Endothelial cell of coronary artery (primary cell): ENCODE data around the gene SMCO3. TPM values are rescaled to one million over a fixed set of nuclear protein-coding genes. Genes with fewer than 3 reads are reported as not detected.

Experiments used
- total RNA-seq: library from RNA; depleted of rRNA; stranded (reverse); fragments of >200 nt; gene quantifications from 2 replicates; pipeline ENCODE4 v1.2.3, GENCODE V29; 2014

The SMCO3 gene
- 0.09 and 0.56 TPM in 2 replicates for total RNA-seq

DNA sequence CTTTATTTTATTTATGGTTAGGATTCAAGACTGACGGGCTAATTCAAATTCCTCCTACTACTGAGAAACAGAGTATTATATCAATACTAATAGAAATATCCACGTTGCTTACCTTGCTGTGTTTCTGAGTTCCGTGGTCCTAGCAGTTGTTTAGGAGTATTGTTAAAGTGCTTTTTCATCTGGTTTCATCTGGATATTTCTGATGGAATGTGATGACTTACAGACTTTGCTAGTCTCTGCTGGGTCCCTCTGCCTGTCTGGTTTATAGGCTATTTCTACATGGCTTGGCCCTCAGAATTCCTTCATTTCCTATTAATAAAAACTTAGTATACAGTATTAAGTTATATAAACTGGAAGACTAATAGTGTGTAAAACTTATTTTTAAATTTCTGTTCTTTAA is at the start of gene SMCO3:
Gene SMCO3 (minus strand): TSS at position 169 of the 400 bp plus-strand sequence. CDS start 7,502 bp downstream, outside the sequence.

DNA sequence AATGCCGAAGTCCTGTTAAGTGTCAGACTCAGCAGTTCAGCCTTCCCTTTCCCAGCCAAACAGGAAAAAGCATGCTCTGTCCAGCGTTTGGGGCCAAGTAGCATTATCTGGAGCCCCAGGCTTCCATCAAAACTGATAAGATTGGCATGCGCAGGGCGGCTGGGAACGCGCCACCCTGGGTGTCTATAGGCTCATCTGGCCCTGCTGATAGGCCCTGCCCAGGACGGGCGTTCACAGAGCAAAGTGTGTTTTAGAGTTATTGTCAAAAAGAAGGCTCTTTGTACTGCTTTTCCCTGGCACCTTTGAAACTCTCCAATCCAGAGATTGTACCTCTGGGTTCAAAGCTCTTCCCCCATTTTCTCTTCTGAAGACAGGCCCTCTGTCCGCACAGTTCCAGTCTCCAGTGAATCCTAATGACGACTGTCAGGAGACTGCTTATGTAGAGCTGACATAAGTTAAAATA is 29.5 kb upstream of the SMCO3 start, which contains the start of gene ART4:
Gene ART4 (minus strand): TSS at position 102 of the 463 bp plus-strand sequence. CDS start 413 bp downstream, outside the sequence.

DNA sequence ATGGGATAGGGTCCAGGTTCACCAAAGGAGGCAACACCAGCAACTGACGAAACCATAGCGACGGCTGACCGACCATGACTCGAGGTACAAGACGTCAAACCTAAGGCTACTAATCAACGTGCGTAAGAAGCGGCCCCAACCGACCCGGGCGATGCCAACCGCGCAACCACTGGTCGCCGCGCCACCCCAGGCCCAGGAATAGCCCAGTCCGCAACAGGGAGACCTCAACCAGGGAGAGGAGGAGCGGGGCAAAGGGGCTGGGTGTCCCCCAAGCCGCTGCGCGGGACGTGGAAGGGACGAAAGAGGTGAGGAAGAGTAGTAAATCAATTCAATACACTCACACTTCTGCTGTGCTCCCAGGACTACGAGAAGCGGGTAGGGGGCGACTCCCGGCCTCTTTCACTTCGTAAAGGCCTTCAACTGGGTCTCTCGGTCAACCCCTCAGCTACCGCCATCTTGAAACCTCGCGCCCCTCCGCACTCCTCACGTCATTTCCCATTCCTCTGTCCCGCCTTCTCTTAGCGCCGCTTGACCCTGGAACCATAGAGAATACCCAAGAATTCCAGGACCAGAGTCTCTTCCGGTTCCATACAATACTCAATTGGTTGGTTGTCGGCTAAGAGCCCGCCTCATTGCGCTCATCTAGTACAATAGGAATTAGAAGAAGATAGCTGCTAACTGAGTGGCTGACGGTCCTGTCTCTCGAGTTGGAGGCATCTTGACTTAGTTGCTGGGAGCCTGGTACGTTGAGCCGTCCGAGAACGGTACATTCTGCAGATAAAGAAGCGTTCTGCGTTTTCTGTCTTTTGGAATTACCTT is 10.8 kb downstream of the SMCO3 start, which contains the start of the genes C12orf60 and WBP11:
Gene C12orf60 (plus strand): TSS at position 660 of the 819 bp plus-strand sequence. CDS start 19,266 bp downstream, outside the sequence.
Gene WBP11 (minus strand): TSS at position 468 of the 819 bp plus-strand sequence. CDS start 2,095 bp downstream, outside the sequence.

Other genes with a start within 250 kb of the SMCO3 start
- gene PLBD1, start 246.3 kb downstream of the SMCO3 start, total RNA-seq, result 0.09 TPM in 2 replicates
- gene GUCY2C, start 117.6 kb downstream of the SMCO3 start, total RNA-seq, result not detected in 2 replicates
- gene WBP11, start 10.7 kb downstream of the SMCO3 start, total RNA-seq, result 13.5 and 16.5 TPM in 2 replicates
- gene C12orf60, start 10.5 kb downstream of the SMCO3 start, total RNA-seq, result 1.1 and 1.3 TPM in 2 replicates
- gene ART4, start 29.3 kb upstream of the SMCO3 start, total RNA-seq, result 9.4 and 17.9 TPM in 2 replicates
- gene MGP, start 71.7 kb upstream of the SMCO3 start, total RNA-seq, result 65.4 and 192 TPM in 2 replicates
- gene ERP27, start 124.4 kb upstream of the SMCO3 start, total RNA-seq, result 0.09 and 0.27 TPM in 2 replicates
- 193 and 252 TPM in 2 replicates for gene ARHGDIB, start 147.4 kb upstream of the SMCO3 start, total RNA-seq
- gene PDE6H, start 158.9 kb upstream of the SMCO3 start, total RNA-seq, result not detected in 2 replicates